ENCODE measurements around the gene LHB.

GRCh38 chr19:48999481-49000325, 17.2 kb downstream of the LHB start:
- TF ChIP-seq CTCF (conservative IDR thresholded peaks at IDR 0.05) (peak; percentile 71), EZH2 (IDR thresholded peaks at IDR 0.05; ENCODE audit: low read depth) (no peak)

All from PC-9 (cell line).